Neural cell (in vitro differentiated cells): ENCODE measurements around the gene ERC2. TPM values are rescaled to one million over a fixed set of nuclear protein-coding genes. Genes with fewer than 3 reads are reported as not detected.

ENCODE experiments used
- H2AFZ ChIP-seq: fragments of 200-600, 300-800 bp; sonication (generic), shearing (Covaris generic); 2 replicates; pipeline ENCODE4 v1.6.0; 2014; ENCODE audit warnings: low read depth, mild to moderate bottlenecking, antibody characterized with exemption, low read length, moderate library complexity
- H3F3A ChIP-seq: fragments of 200-600 bp; shearing (Covaris generic); 2 replicates; pipeline ENCODE4 v1.6.1; 2016; ENCODE audit warnings: mild to moderate bottlenecking, moderate library complexity, mixed read lengths, antibody characterized with exemption, low read length; ENCODE audit not compliant: insufficient read depth, poor library complexity, severe bottlenecking
- H3K27ac ChIP-seq: fragments of 200-600, 300-800 bp; sonication (generic), shearing (Covaris generic); 2 replicates; pipeline ENCODE4 v1.5.1; 2014; ENCODE audit warnings: mild to moderate bottlenecking, low read length, moderate library complexity
- H3K27me3 ChIP-seq: fragments of 300-800, 200-600 bp; sonication (generic), shearing (Covaris generic); 2 replicates; pipeline ENCODE4 v1.6.0; 2014; ENCODE audit warnings: mild to moderate bottlenecking, low read depth, low read length, moderate library complexity; ENCODE audit not compliant: insufficient read depth
- H3K36me3 ChIP-seq: fragments of 300-800, 200-600 bp; sonication (generic), shearing (Covaris generic); 2 replicates; pipeline ENCODE4 v1.5.1; 2014; ENCODE audit warnings: mild to moderate bottlenecking, antibody characterized with exemption, low read length, moderate library complexity; ENCODE audit not compliant: insufficient read depth
- H3K4me2 ChIP-seq: fragments of 300-800, 200-600 bp; sonication (generic), shearing (Covaris generic); 2 replicates; pipeline ENCODE4 v1.6.0; 2014; ENCODE audit warnings: mild to moderate bottlenecking, low read length
- H3K4me3 ChIP-seq: fragments of 300-800, 200-600 bp; sonication (generic), shearing (Covaris generic); 2 replicates; pipeline ENCODE4 v1.5.1; 2014; ENCODE audit warnings: mild to moderate bottlenecking, low read length, moderate library complexity
- H3K79me2 ChIP-seq: fragments of 200-600 bp; shearing (Covaris generic); replicated peaks from 2 replicates; pipeline ENCODE4 v1.6.0; 2014; ENCODE audit warnings: mild to moderate bottlenecking, low read length, moderate library complexity; ENCODE audit not compliant: insufficient read depth
- H3K9ac ChIP-seq: fragments of 300-800, 200-600 bp; sonication (generic), shearing (Covaris generic); 2 replicates; pipeline ENCODE4 v1.6.1; 2016; ENCODE audit warnings: mild to moderate bottlenecking, low read length, mixed read lengths
- H3K9me2 ChIP-seq: fragments of 200-600 bp; shearing (Covaris generic); 2 replicates; pipeline ENCODE4 v1.6.1; 2016; ENCODE audit warnings: mild to moderate bottlenecking, low read length, mixed read lengths; ENCODE audit not compliant: insufficient read depth
- H3K9me3 ChIP-seq: fragments of 200-600, 300-800 bp; sonication (generic), shearing (Covaris generic); 2 replicates; pipeline ENCODE4 v1.6.1; 2016; ENCODE audit warnings: mild to moderate bottlenecking, mixed run types, low read length, moderate library complexity, mixed read lengths
- H4K20me1 ChIP-seq: fragments of 200-600 bp; shearing (Covaris generic); 2 replicates; pipeline ENCODE4 v1.6.1; 2016; ENCODE audit warnings: mild to moderate bottlenecking, mixed run types; ENCODE audit not compliant: insufficient read depth
- EP300 ChIP-seq: fragments of 450-650 bp; conservative IDR thresholded peaks from 2 replicates; pipeline ENCODE4 v1.6.1; 2014; ENCODE audit warnings: antibody characterized with exemption, mild to moderate bottlenecking, moderate library complexity; ENCODE audit not compliant: poor library complexity, severe bottlenecking
- EZH2 ChIP-seq: fragments of 200-600, 300-800 bp; shearing (Covaris generic), sonication (generic); IDR thresholded peaks from 2 replicates; pipeline ENCODE4 v1.6.1; 2014; ENCODE audit warnings: antibody characterized with exemption, low read length, borderline replicate concordance, mild to moderate bottlenecking; ENCODE audit not compliant: insufficient read depth, poor library complexity, severe bottlenecking
- MXI1 ChIP-seq: fragments of 450-650 bp; conservative IDR thresholded peaks from 2 replicates; pipeline ENCODE4 v1.6.1; 2014; ENCODE audit warnings: antibody characterized with exemption, mild to moderate bottlenecking; ENCODE audit not compliant: poor library complexity, severe bottlenecking
- POLR2AphosphoS5 ChIP-seq: IDR thresholded peaks from 2 replicates; pipeline ENCODE4 v1.6.1; 2012
- RAD21 ChIP-seq: fragments of 450-650 bp; conservative IDR thresholded peaks from 2 replicates; pipeline ENCODE4 v1.6.1; 2014; ENCODE audit warnings: antibody characterized with exemption, mild to moderate bottlenecking, moderate library complexity
- SMC3 ChIP-seq: fragments of 450-650 bp; conservative IDR thresholded peaks from 2 replicates; pipeline ENCODE4 v1.6.1; 2014; ENCODE audit warnings: antibody characterized with exemption, mild to moderate bottlenecking, moderate library complexity; ENCODE audit not compliant: poor library complexity
- TAF1 ChIP-seq: IDR thresholded peaks from 2 replicates; pipeline ENCODE4 v1.6.1; 2012; ENCODE audit warnings: low read depth
- polyA plus RNA-seq: library from polyadenylated mRNA; depleted of rRNA; stranded (reverse); fragments of >200 nt; gene quantifications from 2 replicates; pipeline ENCODE4 v1.2.3, GENCODE V29; 2014
- TF ChIP-seq, protein P1 (sequence below): IDR thresholded peaks from 2 replicates; pipeline ENCODE4 v1.6.1; 2012; ENCODE audit warnings: borderline replicate concordance
- TF ChIP-seq, protein P2 (sequence below): fragments of 450-650 bp; IDR thresholded peaks from 2 replicates; pipeline ENCODE4 v1.5.1; 2014; ENCODE audit warnings: antibody characterized with exemption, mild to moderate bottlenecking, moderate library complexity; ENCODE audit not compliant: poor library complexity, severe bottlenecking

ERC2 gene
- polyA plus RNA-seq, 1 donor from 2014 or later = 60.4 TPM

DNA sequence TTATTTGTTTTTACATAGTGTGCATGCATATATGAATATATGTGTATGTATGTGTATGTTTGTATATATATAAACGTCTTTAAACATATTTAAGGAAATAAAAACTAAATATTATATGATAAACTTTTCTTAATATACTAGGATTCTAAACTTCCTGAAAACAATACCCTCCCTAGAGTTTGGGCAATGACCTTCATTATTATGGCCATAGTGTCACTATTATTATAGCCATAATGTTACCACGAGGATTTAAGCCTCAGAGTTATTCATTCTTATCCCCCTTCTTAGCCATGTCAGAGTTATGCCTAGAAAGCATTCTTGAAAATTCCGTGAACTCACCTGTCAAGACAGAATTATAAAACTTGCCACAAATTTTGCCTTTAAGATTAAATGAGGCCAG is 335.5 kb downstream of the ERC2 start:
- Histone ChIP-seq H4K20me1 (no peaks in the 10 kb centered on the region), H3K4me2 (no peak overlapping the region), H3K9me3 (no peaks in the 10 kb centered on the region), H3K27me3 (no peaks in the 10 kb centered on the region), H3K9me2 (no peaks in the 10 kb centered on the region), H3K27ac (no peak overlapping the region), H3K9ac (no peak overlapping the region), H3F3A (no peaks in the 10 kb centered on the region), H2AFZ (no peak overlapping the region), H3K79me2 (no peaks in the 10 kb centered on the region), H3K36me3 (no peaks in the 10 kb centered on the region), H3K4me3 (no peak overlapping the region)
- no peak for TF ChIP-seq MXI1
- TF ChIP-seq, protein P1, sequence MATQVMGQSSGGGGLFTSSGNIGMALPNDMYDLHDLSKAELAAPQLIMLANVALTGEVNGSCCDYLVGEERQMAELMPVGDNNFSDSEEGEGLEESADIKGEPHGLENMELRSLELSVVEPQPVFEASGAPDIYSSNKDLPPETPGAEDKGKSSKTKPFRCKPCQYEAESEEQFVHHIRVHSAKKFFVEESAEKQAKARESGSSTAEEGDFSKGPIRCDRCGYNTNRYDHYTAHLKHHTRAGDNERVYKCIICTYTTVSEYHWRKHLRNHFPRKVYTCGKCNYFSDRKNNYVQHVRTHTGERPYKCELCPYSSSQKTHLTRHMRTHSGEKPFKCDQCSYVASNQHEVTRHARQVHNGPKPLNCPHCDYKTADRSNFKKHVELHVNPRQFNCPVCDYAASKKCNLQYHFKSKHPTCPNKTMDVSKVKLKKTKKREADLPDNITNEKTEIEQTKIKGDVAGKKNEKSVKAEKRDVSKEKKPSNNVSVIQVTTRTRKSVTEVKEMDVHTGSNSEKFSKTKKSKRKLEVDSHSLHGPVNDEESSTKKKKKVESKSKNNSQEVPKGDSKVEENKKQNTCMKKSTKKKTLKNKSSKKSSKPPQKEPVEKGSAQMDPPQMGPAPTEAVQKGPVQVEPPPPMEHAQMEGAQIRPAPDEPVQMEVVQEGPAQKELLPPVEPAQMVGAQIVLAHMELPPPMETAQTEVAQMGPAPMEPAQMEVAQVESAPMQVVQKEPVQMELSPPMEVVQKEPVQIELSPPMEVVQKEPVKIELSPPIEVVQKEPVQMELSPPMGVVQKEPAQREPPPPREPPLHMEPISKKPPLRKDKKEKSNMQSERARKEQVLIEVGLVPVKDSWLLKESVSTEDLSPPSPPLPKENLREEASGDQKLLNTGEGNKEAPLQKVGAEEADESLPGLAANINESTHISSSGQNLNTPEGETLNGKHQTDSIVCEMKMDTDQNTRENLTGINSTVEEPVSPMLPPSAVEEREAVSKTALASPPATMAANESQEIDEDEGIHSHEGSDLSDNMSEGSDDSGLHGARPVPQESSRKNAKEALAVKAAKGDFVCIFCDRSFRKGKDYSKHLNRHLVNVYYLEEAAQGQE = no peak
- no peak for TF ChIP-seq RAD21
- no peak for TF ChIP-seq POLR2AphosphoS5
- TF ChIP-seq, protein P2, sequence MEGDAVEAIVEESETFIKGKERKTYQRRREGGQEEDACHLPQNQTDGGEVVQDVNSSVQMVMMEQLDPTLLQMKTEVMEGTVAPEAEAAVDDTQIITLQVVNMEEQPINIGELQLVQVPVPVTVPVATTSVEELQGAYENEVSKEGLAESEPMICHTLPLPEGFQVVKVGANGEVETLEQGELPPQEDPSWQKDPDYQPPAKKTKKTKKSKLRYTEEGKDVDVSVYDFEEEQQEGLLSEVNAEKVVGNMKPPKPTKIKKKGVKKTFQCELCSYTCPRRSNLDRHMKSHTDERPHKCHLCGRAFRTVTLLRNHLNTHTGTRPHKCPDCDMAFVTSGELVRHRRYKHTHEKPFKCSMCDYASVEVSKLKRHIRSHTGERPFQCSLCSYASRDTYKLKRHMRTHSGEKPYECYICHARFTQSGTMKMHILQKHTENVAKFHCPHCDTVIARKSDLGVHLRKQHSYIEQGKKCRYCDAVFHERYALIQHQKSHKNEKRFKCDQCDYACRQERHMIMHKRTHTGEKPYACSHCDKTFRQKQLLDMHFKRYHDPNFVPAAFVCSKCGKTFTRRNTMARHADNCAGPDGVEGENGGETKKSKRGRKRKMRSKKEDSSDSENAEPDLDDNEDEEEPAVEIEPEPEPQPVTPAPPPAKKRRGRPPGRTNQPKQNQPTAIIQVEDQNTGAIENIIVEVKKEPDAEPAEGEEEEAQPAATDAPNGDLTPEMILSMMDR = no peak
- no peak for TF ChIP-seq TAF1
- TF ChIP-seq EP300 = no peak
- no peak for TF ChIP-seq SMC3
- TF ChIP-seq EZH2 = no peak

DNA sequence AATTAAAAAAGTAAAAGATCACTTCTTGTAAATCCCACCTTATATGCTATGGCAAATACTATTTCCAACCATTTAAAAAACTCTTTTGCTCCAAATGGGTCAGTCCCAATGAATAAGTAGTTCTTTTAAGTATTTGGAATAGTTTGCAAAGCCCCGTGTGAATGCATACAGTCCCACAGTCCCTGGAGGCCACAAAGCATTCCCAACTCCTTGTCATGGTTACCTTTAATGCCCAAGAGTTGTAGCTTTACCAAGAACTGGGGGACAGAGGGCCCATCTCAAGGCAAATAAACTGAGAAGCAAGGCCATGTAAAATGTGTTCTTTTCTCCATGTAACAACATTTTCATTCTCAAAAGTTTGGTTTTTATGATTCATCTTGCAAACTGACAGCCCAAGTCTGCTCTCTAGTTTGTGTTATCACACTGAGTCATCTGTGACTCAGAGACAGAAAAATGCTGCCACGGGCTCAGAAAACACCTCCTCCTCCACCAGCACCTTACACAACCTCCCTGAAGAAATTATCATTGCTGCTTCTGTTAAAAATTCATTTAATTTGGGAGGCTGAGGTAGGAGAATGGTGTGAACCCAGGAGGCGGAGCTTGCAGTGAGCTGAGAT is 336.2 kb downstream of the ERC2 start:
- Histone ChIP-seq H3K9me2 (no peaks in the 10 kb centered on the region), H2AFZ (no peak overlapping the region), H3K27ac (no peak overlapping the region), H4K20me1 (no peaks in the 10 kb centered on the region), H3K79me2 (no peaks in the 10 kb centered on the region), H3K36me3 (no peaks in the 10 kb centered on the region), H3K27me3 (no peaks in the 10 kb centered on the region), H3K4me2 (no peak overlapping the region), H3K9ac (no peak overlapping the region), H3K4me3 (no peak overlapping the region), H3K9me3 (no peaks in the 10 kb centered on the region), H3F3A (no peaks in the 10 kb centered on the region)
- no peak for TF ChIP-seq MXI1
- no peak for TF ChIP-seq TAF1
- TF ChIP-seq RAD21 = no peak
- TF ChIP-seq, protein P2 = no peak
- no peak for TF ChIP-seq POLR2AphosphoS5
- TF ChIP-seq, protein P1 = no peak
- TF ChIP-seq SMC3 = no peak
